Peyer's patch (tissue), 4 donors: Measurements from ENCODE around the gene SLC25A30.

Experiments used
- CTCF ChIP-seq, 6 experiments: fragments of 450-650 bp in 4 of 6; fragments of 200-600 bp in 2 of 6; sonication (generic) in 1 of 6; IDR thresholded peaks; one replicate each; pipeline ENCODE4 v1.5.1; 2017 to 2019; ENCODE audit warnings: antibody characterized with exemption in 6 of 6, mild to moderate bottlenecking in 3 of 6, moderate library complexity in 1 of 6
- POLR2A ChIP-seq, 2 donors: fragments of 450-650 bp; IDR thresholded peaks; one replicate each; pipeline ENCODE4 v1.5.1; 2017; ENCODE audit warnings: antibody characterized with exemption in 2 of 2, mild to moderate bottlenecking in 2 of 2, moderate library complexity in 2 of 2

DNA sequence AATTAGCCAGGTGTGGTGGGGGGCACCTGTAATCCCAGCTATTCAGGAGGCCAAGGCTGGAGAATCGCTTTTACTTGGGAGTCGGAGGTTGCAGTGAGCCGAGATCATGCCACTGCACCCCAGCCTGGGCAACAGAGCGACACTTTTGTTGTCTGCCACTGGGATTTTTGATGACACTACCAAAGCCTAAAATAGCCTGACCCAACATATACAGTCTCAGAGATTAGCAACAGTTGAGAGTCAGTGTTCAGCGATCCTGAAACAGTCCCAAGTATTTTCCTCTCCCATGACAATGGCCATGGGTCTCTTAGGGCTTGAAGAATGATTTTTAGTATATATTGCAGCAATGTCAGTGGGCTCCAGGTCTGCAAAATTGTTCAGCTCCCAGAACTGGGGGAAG is 32.9 kb downstream of the SLC25A30 start:
- TF ChIP-seq CTCF (IDR thresholded peaks at IDR 0.05): no peak
- TF ChIP-seq POLR2A (IDR thresholded peaks at IDR 0.05): no peak
